ENCODE measurements around the gene GABRR1. TPM values are rescaled to one million over a fixed set of nuclear protein-coding genes. Genes with fewer than 3 reads are reported as not detected.

GABRR1 gene
- total RNA-seq, 5 donors from 2014 or later (not counting 1 experiment from before 2014, with no cell fraction given) = not detected

Other genes starting within 250 kb of the GABRR1 start
- gene PNRC1, start 136.6 kb downstream of the GABRR1 start, total RNA-seq = 100 to 1,000 TPM; 421 to 792 (median 481) TPM
- not detected for gene SRSF12, start 99.3 kb downstream of the GABRR1 start, total RNA-seq
- gene PM20D2, start 71.3 kb downstream of the GABRR1 start, total RNA-seq = 10 to 100 TPM in 3 of 5 donors, 1 to 10 TPM in 2; 7.5 to 12.3 (median 10.1) TPM
- gene GABRR2, start 97.9 kb upstream of the GABRR1 start, total RNA-seq = 1 to 10 TPM in 1 of 5 donors, under 1 TPM in 4; 0.49 to 1.5 (median 0.73) TPM
- 10 to 100 TPM; 14.6 to 24.1 (median 22.6) TPM for gene UBE2J1, start 135.4 kb upstream of the GABRR1 start, total RNA-seq
- gene RRAGD, start 194.9 kb upstream of the GABRR1 start, total RNA-seq = 1 to 10 TPM; 2.3 to 4.9 (median 4.6) TPM
- 1 to 10 TPM; 3.0 to 8.4 (median 5.3) TPM for gene ANKRD6, start 215.8 kb upstream of the GABRR1 start, total RNA-seq